Activated naive CD8-positive, alpha-beta T cell treated with anti-CD3 and anti-CD28 coated beads for 36 hours (primary cell): ENCODE measurements around the gene KRTAP22-2. TPM values are rescaled to one million over a fixed set of nuclear protein-coding genes. Genes with fewer than 3 reads are reported as not detected.

Experiments used
- total RNA-seq, 2 experiments: library from RNA; stranded (reverse); gene quantifications; one replicate each; pipeline ENCODE4 v1.2.3, GENCODE V29; 2021

The KRTAP22-2 gene
- total RNA-seq, 2 experiments from 2014 or later, result not detected

Other genes starting within 250 kb of the KRTAP22-2 start
- gene KRTAP23-1, start 241.8 kb downstream of the KRTAP22-2 start, total RNA-seq, result not detected
- gene KRTAP13-2, start 218.1 kb downstream of the KRTAP22-2 start, total RNA-seq, result not detected
- not detected for gene KRTAP13-1, start 194.4 kb downstream of the KRTAP22-2 start, total RNA-seq
- not detected for gene KRTAP13-3, start 164.5 kb downstream of the KRTAP22-2 start, total RNA-seq
- gene KRTAP13-4, start 160.2 kb downstream of the KRTAP22-2 start, total RNA-seq, result not detected
- not detected for gene KRTAP15-1, start 150.1 kb downstream of the KRTAP22-2 start, total RNA-seq
- not detected for gene KRTAP19-1, start 110.0 kb downstream of the KRTAP22-2 start, total RNA-seq
- gene KRTAP19-2, start 103.0 kb downstream of the KRTAP22-2 start, total RNA-seq, result not detected
- gene KRTAP19-3, start 98.4 kb downstream of the KRTAP22-2 start, total RNA-seq, result not detected
- not detected for gene KRTAP19-4, start 93.2 kb downstream of the KRTAP22-2 start, total RNA-seq
- gene KRTAP19-5, start 88.3 kb downstream of the KRTAP22-2 start, total RNA-seq, result not detected
- not detected for gene KRTAP19-6, start 48.5 kb downstream of the KRTAP22-2 start, total RNA-seq
- not detected for gene KRTAP19-7, start 29.1 kb downstream of the KRTAP22-2 start, total RNA-seq
- not detected for gene KRTAP6-3, start 2.0 kb upstream of the KRTAP22-2 start, total RNA-seq
- gene KRTAP6-2, start 8.5 kb upstream of the KRTAP22-2 start, total RNA-seq, result not detected
- gene KRTAP22-1, start 10.7 kb upstream of the KRTAP22-2 start, total RNA-seq, result not detected
- gene KRTAP6-1, start 23.5 kb upstream of the KRTAP22-2 start, total RNA-seq, result not detected
- gene KRTAP20-1, start 26.0 kb upstream of the KRTAP22-2 start, total RNA-seq, result not detected
- gene KRTAP20-4, start 30.2 kb upstream of the KRTAP22-2 start, total RNA-seq, result not detected
- gene KRTAP20-2, start 44.8 kb upstream of the KRTAP22-2 start, total RNA-seq, result not detected
- not detected for gene KRTAP20-3, start 52.5 kb upstream of the KRTAP22-2 start, total RNA-seq
- not detected for gene KRTAP21-3, start 128.4 kb upstream of the KRTAP22-2 start, total RNA-seq
- gene KRTAP21-2, start 156.9 kb upstream of the KRTAP22-2 start, total RNA-seq, result not detected
- not detected for gene KRTAP21-1, start 165.0 kb upstream of the KRTAP22-2 start, total RNA-seq
- not detected for gene KRTAP8-1, start 222.9 kb upstream of the KRTAP22-2 start, total RNA-seq
- gene KRTAP7-1, start 239.4 kb upstream of the KRTAP22-2 start, total RNA-seq, result not detected